Activated T-cell treated with anti-CD3 and anti-CD28 coated beads, Interleukin-2, amount 50 U/mL, for 72 hours (primary cell): Measurements from ENCODE around the gene DLG2. TPM values are rescaled to one million over a fixed set of nuclear protein-coding genes. Genes with fewer than 3 reads are reported as not detected.

Source experiments
- ATAC-seq, 2 donors: fragments of 150-1000 bp; cut with Tn5 transposase; replicated peaks in 1 of 2; 2 replicates each; pipeline ENCODE4 v1.10.0; 2021; ENCODE audit warnings: moderate library complexity in 2 of 2, mild to moderate bottlenecking in 1 of 2
- DNase-seq, 2 donors: peaks; one replicate each; pipeline ENCODE4 v3.0.0; 2021 to 2022; ENCODE audit warnings: mixed read lengths in 1 of 2
- H3K27ac Mint-ChIP-seq: one replicate; pipeline ENCODE4 v1.8.0; 2022; ENCODE audit warnings: mild to moderate bottlenecking, moderate library complexity, mixed read lengths
- H3K27me3 Mint-ChIP-seq: one replicate; pipeline ENCODE4 v1.8.0; 2022; ENCODE audit warnings: low read depth, mixed read lengths
- H3K36me3 Mint-ChIP-seq, 2 donors: one replicate each; pipeline ENCODE4 v1.8.0; 2022; ENCODE audit warnings: mixed read lengths in 2 of 2, mild to moderate bottlenecking in 1 of 2; ENCODE audit not compliant: insufficient read depth in 2 of 2
- H3K4me1 Mint-ChIP-seq: one replicate; pipeline ENCODE4 v1.8.0; 2022; ENCODE audit warnings: low read depth, mixed read lengths
- H3K4me3 Mint-ChIP-seq, 2 donors: one replicate each; pipeline ENCODE4 v1.8.0; 2022; ENCODE audit warnings: mild to moderate bottlenecking in 2 of 2, mixed read lengths in 2 of 2, moderate library complexity in 2 of 2
- H3K9me3 Mint-ChIP-seq, 2 donors: one replicate each; pipeline ENCODE4 v1.8.0; 2022; ENCODE audit warnings: mixed read lengths in 2 of 2
- total RNA-seq, 2 donors: library from RNA; stranded (reverse); gene quantifications; one replicate each; pipeline ENCODE4 v1.2.3, GENCODE V29; 2022

The DLG2 gene
- total RNA-seq, 2 donors from 2014 or later: 4.1 to 5.3 TPM

DNA sequence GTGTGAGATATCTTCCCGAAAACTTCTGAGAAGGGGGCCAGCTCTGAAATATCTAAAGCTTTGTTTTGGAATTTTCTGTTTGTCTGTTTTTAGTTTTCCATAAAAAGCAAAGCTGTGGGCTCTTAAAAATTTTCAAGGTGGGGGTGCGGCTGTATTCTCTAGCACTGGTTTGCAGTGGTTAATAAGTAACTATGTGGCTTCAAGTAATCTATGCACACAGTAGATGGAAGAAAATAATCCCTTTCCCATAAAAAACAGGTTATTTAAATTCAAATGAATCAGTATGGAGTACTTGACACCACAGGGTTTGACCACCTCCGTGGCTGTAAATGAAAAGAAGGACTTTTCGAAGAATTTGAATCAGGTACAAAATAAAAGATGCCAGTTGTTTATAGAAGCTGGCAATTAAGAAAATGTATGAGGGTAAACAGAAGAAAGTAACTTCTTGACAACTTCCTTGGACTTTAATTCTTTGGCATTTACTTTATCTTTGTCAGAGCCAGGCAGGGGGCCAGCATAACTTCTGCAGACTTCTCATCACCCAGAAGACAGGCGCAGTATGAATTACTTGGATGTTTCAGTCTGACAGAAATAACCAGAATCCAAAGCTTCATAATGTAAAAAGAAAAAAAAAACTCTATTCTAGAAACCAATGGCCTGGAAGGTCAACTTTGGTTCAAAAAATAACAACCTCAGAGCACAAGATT lies 981.0 kb downstream of the DLG2 start:
- no peak overlapping the region for H3K27ac Mint-ChIP-seq
- no peaks in the 10 kb centered on the region for H3K4me1 Mint-ChIP-seq
- peaks cover 0 to 4% of the 10 kb centered on the region in 2 donors for H3K9me3 Mint-ChIP-seq
- ATAC-seq (no peak), DNase-seq (no peak)
- peaks cover 0 to 1% of the 10 kb centered on the region in 2 donors for H3K36me3 Mint-ChIP-seq
- no peak overlapping the region for H3K4me3 Mint-ChIP-seq
- no peaks in the 10 kb centered on the region for H3K27me3 Mint-ChIP-seq

DNA sequence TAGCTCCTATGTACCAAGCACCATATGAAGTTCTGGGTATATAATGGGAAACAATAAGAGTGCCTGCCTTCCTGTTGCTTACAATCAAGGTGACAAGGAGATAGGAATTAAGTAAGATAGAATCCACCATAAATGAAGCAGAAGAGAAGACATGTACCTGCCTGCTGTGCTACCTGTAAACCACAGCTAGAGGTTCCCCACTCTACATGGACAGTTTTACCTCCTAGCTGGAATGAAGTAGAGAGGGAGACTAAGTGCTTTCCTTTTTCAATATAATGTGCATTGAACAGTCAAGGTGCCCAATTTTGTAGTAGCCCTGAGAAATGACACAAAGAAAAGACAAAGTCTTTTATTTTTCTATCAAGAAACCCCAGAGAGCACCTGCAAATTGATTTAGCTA lies 984.6 kb downstream of the DLG2 start:
- H3K9me3 Mint-ChIP-seq: peaks cover 0 to 4% of the 10 kb centered on the region in 2 donors
- DNase-seq (no peak), ATAC-seq (no peak)
- H3K27ac Mint-ChIP-seq: no peak overlapping the region
- no peaks in the 10 kb centered on the region for H3K27me3 Mint-ChIP-seq
- no peak overlapping the region for H3K4me3 Mint-ChIP-seq
- H3K36me3 Mint-ChIP-seq: no peaks in the 10 kb centered on the region
- H3K4me1 Mint-ChIP-seq: no peaks in the 10 kb centered on the region

DNA sequence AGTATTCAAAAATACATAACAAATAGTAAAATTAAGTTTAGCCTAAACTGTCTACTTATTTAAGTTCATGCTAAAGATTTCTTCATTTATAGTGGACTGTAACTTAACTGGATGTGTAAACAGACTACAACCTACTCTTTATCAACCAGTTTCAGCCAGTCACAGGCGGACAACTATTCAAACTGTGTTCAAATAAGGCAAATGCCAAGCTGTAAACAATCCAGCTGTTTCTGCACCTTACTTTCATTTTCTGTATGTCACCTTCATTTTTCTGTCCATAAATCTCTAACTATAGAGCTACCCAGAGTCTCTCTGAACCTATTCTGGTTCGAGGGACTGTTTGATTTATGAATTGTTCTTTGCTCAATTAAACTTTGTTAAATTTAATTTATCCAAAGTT lies 992.8 kb downstream of the DLG2 start:
- DNase-seq: no peak
- Mint-ChIP-seq H3K36me3 (no peaks in the 10 kb centered on the region), H3K9me3 (peaks cover 0 to 2% of the 10 kb centered on the region in 2 donors), H3K27me3 (no peaks in the 10 kb centered on the region), H3K4me1 (no peaks in the 10 kb centered on the region), H3K4me3 (no peak overlapping the region), H3K27ac (no peak overlapping the region)
- ATAC-seq: no peak

DNA sequence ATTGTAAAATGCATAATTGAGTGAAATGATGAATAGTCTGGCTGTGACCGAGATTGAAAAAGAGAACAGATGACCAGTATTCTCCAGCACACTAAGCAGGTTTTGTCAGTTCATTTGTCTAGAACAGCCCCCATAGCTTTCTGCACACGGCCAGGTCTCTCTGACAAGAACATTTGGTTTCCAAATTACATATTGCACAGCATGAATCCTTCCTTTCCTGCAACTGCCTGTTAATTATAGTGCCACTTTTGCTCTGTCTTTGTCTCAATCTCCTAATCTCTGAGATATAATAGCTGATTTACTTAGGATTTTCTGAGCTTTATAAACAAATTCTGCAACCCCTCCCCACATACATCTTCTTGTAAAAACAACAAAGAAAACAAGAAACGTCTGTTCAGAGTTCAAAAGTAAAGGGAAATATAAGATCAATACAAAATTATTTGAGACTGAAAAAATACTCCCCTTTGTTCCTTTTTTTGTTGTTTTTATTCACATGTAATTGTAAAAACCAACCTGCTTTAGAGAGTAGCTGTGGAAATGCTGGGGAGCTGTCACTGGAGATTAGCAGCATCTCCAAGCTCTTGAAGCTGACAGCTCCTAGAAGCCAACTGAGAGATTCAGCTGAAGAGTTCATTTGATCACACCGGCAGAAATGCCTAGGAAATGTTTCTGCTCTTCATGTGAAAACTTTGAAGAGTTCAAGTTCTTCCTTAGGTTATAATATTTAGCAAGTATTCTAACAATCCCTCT lies 998.1 kb downstream of the DLG2 start:
- H3K36me3 Mint-ChIP-seq: peaks cover 0 to 1% of the 10 kb centered on the region in 2 donors
- no peaks in the 10 kb centered on the region for H3K4me1 Mint-ChIP-seq
- peaks cover 2 to 6% of the 10 kb centered on the region in 2 donors for H3K9me3 Mint-ChIP-seq
- no peak overlapping the region for H3K4me3 Mint-ChIP-seq
- no peak overlapping the region for H3K27ac Mint-ChIP-seq
- ATAC-seq: no peak
- no peaks in the 10 kb centered on the region for H3K27me3 Mint-ChIP-seq
- DNase-seq: no peak

DNA sequence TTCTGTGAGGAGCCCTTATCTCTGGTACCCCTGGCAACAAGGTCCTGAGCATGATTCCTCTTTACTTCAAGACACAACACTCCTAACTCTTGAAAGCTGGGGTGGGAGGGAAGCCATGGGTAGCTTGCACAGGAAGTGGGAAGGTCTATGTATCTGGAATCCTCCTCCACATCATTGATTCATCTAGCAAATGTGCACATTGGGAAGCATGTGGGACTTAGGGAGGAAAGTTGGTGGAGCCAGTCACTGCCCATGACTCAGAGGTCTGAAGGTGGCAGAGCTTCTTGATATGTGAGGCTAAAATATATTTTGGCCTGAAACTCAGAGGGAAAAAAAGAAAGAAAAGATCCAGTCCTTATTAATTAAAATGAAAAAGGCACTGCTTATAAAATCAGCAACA lies 1000.9 kb downstream of the DLG2 start:
- Mint-ChIP-seq H3K36me3 (peaks cover 0 to 1% of the 10 kb centered on the region in 2 donors), H3K27ac (no peak overlapping the region), H3K4me1 (no peaks in the 10 kb centered on the region), H3K4me3 (no peak overlapping the region), H3K9me3 (peaks cover 4 to 6% of the 10 kb centered on the region in 2 donors), H3K27me3 (no peaks in the 10 kb centered on the region)
- ATAC-seq: no peak
- DNase-seq: no peak

DNA sequence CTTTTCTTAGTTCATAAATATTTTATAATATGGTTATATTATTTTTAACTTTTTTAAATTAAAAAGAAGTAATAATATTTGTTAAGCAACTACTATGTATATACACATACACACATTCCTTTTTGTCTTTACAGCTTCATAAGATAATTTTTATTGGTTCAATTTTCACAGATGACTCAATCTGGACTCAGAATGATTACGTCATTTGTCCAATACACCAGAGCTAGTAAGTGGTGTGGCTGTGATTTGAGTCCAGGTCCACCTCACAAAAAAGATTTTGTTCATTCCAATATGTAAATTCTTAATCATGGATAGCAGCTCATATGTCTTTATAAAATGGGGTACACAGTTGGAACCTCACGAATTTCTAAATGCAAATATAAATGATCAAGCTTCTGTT lies 1014.5 kb downstream of the DLG2 start:
- no peaks in the 10 kb centered on the region for H3K4me1 Mint-ChIP-seq
- no peak overlapping the region for H3K4me3 Mint-ChIP-seq
- ATAC-seq (no peak), DNase-seq (no peak)
- H3K27me3 Mint-ChIP-seq: no peaks in the 10 kb centered on the region
- H3K27ac Mint-ChIP-seq: no peak overlapping the region
- no peaks in the 10 kb centered on the region for H3K36me3 Mint-ChIP-seq
- H3K9me3 Mint-ChIP-seq: peaks cover 4 to 7% of the 10 kb centered on the region in 2 donors

DNA sequence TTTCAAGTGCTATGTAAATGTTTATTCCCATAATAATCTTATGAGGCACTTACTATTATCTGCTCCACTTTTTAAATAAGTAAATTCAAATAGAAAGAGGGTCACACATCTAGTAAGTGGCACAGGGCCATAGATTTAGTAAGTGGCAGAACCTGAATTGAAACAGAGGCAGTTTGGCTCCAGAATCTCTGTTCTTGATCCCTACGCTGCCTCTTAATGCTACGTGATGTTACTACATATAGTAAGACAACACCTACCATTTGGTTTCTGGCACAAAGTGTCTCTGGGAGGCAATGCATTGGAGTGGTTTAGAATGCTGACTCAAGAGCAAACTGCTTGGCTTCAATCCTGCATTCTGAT lies 1018.3 kb downstream of the DLG2 start:
- H3K36me3 Mint-ChIP-seq: no peaks in the 10 kb centered on the region
- no peak overlapping the region for H3K27ac Mint-ChIP-seq
- ATAC-seq (no peak), DNase-seq (no peak)
- peaks cover 6 to 8% of the 10 kb centered on the region in 2 donors for H3K9me3 Mint-ChIP-seq
- H3K27me3 Mint-ChIP-seq: no peaks in the 10 kb centered on the region
- H3K4me3 Mint-ChIP-seq: no peak overlapping the region
- no peaks in the 10 kb centered on the region for H3K4me1 Mint-ChIP-seq

DNA sequence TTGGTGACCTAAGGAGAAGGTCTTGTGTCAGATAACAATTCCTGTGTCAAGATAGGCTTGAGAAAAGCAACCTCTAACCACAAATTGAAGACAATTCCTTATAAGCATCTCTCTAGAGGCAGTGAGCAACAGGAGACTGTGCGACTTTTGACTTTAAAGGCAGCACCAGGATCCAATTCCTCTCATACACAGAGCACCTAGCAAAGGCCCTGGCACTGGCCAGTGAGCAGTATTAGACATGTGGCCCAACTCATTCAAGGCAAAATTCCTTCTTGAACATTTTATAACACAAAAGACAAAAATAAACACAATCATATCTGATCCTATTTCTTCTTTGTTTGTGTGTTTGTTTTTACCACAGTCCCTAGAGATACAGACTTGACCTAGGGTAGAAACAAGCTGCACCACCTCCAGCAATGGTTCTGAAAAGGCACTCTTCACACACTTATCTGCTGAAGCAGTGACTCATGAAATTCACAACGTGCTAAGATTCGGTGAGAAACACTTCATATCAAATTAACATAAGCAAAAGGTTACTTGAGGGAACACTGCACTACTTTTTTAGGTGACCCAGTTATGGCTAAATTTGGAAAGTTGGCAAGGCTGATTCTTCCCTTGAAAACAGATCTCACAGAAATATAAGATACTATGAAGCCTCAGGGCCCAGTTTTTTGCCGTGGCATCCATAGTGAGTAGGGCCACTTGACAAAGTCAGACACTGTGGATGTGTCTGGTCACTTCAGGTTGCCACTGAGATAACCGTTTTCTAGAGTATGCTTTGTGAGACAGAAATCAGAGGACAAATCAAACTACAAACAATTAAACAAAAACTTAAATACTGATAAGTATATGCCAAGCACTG lies 1018.9 kb downstream of the DLG2 start:
- Mint-ChIP-seq H3K4me1 (no peaks in the 10 kb centered on the region), H3K4me3 (no peak overlapping the region), H3K27ac (no peak overlapping the region), H3K36me3 (no peaks in the 10 kb centered on the region), H3K27me3 (no peaks in the 10 kb centered on the region), H3K9me3 (peaks cover 6 to 8% of the 10 kb centered on the region in 2 donors)
- DNase-seq (no peak), ATAC-seq (no peak)

DNA sequence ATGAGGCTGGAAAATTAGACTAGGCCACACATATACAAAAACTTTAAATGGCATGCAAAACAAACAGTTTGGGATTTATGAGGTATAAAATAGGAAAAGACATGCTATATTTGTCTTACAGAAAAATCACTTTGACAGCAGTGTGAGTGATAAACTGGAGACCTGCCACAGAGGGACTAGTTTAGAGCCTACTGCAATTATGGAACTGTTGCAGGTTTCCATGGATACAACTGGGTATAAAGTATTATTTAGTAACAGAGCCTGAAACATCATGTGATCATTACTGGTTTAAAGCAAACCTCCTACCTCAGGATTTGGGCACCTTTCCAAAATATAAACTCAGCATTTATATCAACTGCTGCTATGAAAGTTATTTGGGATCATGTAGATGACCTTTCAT lies 1032.5 kb downstream of the DLG2 start:
- no peak for DNase-seq
- no peak for ATAC-seq
- H3K27ac Mint-ChIP-seq: no peak overlapping the region
- no peaks in the 10 kb centered on the region for H3K4me1 Mint-ChIP-seq
- no peaks in the 10 kb centered on the region for H3K27me3 Mint-ChIP-seq
- no peak overlapping the region for H3K4me3 Mint-ChIP-seq
- H3K9me3 Mint-ChIP-seq: peaks cover 3 to 6% of the 10 kb centered on the region in 2 donors
- H3K36me3 Mint-ChIP-seq: no peaks in the 10 kb centered on the region

DNA sequence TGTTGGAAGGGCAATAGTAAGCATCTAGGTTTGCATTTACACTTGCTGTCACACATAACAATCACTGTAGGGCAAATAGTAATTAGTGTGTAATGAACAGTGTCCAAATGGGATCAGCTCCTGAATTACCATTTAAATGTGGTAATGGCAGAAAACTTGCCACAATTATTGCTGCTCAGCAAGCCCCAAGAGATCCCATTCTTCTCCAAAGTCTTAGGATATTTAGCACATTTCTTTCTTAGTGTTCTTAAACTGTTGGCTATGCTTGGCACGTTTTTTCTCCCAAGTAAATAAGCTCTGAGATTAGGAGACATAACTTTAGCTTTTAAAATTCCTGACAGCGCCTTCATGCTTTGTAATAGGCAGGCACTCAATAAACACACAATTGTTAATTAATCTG lies 1037.0 kb downstream of the DLG2 start:
- ATAC-seq (no peak), DNase-seq (no peak)
- Mint-ChIP-seq H3K36me3 (no peaks in the 10 kb centered on the region), H3K27me3 (no peaks in the 10 kb centered on the region), H3K4me1 (no peaks in the 10 kb centered on the region), H3K27ac (no peak overlapping the region), H3K4me3 (no peak overlapping the region), H3K9me3 (peaks cover 6 to 13% of the 10 kb centered on the region in 2 donors)

DNA sequence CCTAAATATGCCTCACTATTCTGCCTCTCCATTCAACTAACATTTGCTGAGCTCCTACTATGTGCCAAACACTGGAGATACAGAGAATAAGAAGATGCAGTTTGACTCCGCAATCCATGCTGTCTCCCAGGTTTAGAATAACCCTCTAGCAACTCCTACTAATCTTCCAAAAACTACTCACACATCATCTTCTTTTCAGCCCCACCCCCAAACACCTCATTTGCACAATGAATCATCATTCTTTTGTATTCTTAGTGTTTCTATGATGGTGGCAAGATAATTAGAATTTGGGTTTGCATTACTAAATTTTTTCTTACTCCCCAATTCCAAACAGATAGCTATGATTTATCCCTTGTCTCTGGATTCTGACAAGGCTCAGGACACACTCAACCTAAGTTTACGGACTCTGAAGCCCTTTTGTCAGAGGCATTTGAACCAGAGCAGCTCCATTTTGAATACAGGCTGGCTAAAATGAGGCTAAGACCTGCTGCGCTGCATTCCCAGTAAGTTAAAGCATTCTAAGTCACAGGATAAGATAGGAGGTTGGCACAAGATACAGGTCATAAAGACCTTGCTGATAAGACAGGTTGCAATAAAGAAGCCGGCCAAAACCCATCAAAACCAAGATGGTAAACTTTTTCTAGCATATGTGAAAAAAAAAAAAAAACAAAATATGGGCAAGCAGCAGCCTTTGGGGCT lies 1038.9 kb downstream of the DLG2 start:
- no peak for DNase-seq
- H3K9me3 Mint-ChIP-seq: peaks cover 6 to 13% of the 10 kb centered on the region in 2 donors
- H3K27me3 Mint-ChIP-seq: no peaks in the 10 kb centered on the region
- ATAC-seq: no peak
- no peak overlapping the region for H3K27ac Mint-ChIP-seq
- H3K4me3 Mint-ChIP-seq: no peak overlapping the region
- H3K4me1 Mint-ChIP-seq: no peaks in the 10 kb centered on the region
- no peaks in the 10 kb centered on the region for H3K36me3 Mint-ChIP-seq

DNA sequence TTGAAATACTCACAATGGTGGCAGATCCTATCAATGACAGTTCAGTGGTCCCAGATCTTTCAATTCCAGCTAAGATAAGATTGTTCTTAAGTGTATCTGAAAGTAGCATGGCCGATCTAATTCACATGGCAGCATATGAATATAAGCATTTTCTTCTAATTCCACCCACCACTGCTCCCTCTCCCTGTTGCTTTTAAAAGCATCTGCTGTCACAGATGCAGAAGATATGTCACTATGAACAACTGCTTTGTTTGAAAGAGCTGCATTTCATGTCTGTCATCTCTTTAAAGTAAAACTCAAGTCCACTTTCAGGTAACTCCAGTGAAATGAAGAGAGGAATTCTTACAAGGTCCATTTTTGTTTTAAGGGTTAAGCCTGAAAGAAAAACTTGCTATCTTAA lies 1044.0 kb downstream of the DLG2 start:
- no peak for ATAC-seq
- H3K27me3 Mint-ChIP-seq: no peaks in the 10 kb centered on the region
- H3K36me3 Mint-ChIP-seq: no peaks in the 10 kb centered on the region

DNA sequence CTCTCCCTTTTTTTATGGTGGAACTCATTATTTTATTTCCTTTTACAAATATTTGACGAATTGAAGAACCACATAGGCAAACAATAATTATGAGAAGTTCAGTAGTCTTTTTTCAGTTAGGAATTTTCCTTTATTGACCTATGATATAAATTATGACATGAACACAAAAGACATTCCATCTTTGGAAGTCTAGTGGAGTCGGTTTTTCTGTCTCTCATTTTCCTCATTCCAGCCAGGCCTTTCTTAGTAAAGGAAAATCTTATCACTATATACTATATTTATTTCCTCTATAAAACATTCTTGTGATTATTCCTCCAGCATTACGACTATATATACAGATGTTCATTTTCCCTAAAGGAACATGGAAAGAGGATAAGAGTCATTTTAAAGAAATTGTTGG lies 1046.1 kb downstream of the DLG2 start:
- no peak for DNase-seq
- H3K27me3 Mint-ChIP-seq: no peaks in the 10 kb centered on the region
- no peak overlapping the region for H3K27ac Mint-ChIP-seq
- peaks cover 3 to 12% of the 10 kb centered on the region in 2 donors for H3K9me3 Mint-ChIP-seq
- no peak for ATAC-seq
- H3K4me1 Mint-ChIP-seq: no peaks in the 10 kb centered on the region
- no peaks in the 10 kb centered on the region for H3K36me3 Mint-ChIP-seq
- H3K4me3 Mint-ChIP-seq: no peak overlapping the region

More for the DNA sequence above, 1044.0 kb downstream of the DLG2 start:
- Mint-ChIP-seq H3K27ac (no peak overlapping the region), H3K4me3 (no peak overlapping the region), H3K4me1 (no peaks in the 10 kb centered on the region), H3K9me3 (peaks cover 2 to 8% of the 10 kb centered on the region in 2 donors)
- DNase-seq: no peak
